DND-41 (cell line): Measurements from ENCODE around the gene PDE3B.

Experiments used
- ATAC-seq: fragments of 200-7000 bp; cut with Tn5 transposase; 3 replicates; pipeline ENCODE4 v1.9.1; 2021; ENCODE audit warnings: low read depth; ENCODE audit not compliant: insufficient read depth
- DNase-seq: peaks from one replicate; pipeline ENCODE4 v3.0.0-alpha.2; 2020
- H2AFZ ChIP-seq: 2 replicates; pipeline ENCODE4 v1.6.0; 2012; ENCODE audit warnings: low read depth, low read length
- H3K27ac ChIP-seq: 2 replicates; pipeline ENCODE4 v1.5.1; 2012; ENCODE audit warnings: low read length, inconsistent platforms
- H3K27me3 ChIP-seq: fragments of 200-600 bp; sonication (generic); 2 replicates; pipeline ENCODE4 v1.6.0; 2012; ENCODE audit warnings: low read length, mild to moderate bottlenecking, inconsistent platforms; ENCODE audit not compliant: insufficient read depth, poor library complexity
- H3K36me3 ChIP-seq: 2 replicates; pipeline ENCODE4 v1.5.1; 2012; ENCODE audit warnings: low read length, inconsistent platforms; ENCODE audit not compliant: insufficient read depth
- H3K4me1 ChIP-seq: 2 replicates; pipeline ENCODE4 v1.5.1; 2012; ENCODE audit warnings: mild to moderate bottlenecking, low read length; ENCODE audit not compliant: insufficient read depth
- H3K4me2 ChIP-seq: 2 replicates; pipeline ENCODE4 v1.6.0; 2012; ENCODE audit warnings: mild to moderate bottlenecking, moderate library complexity, low read length, inconsistent platforms; ENCODE audit not compliant: insufficient read depth
- H3K4me3 ChIP-seq, 2 experiments: fragments of 200-600 bp in 1 of 2; shearing (Covaris generic) in 1 of 2; 2 replicates each; pipeline ENCODE4 v1.5.1; 2012 to 2016; ENCODE audit warnings: inconsistent platforms in 2 of 2, low read length in 2 of 2, mild to moderate bottlenecking in 2 of 2, low read depth in 1 of 2, moderate library complexity in 1 of 2
- H3K79me2 ChIP-seq: 2 replicates; pipeline ENCODE4 v1.6.0; 2012; ENCODE audit warnings: low read length, inconsistent platforms; ENCODE audit not compliant: insufficient read depth
- H3K9ac ChIP-seq: 2 replicates; pipeline ENCODE4 v1.6.0; 2012; ENCODE audit warnings: low read depth, mild to moderate bottlenecking, inconsistent platforms, low read length, moderate library complexity
- H3K9me3 ChIP-seq: 2 replicates; pipeline ENCODE4 v1.5.1; 2012; ENCODE audit warnings: low read length, moderate library complexity, mild to moderate bottlenecking, inconsistent platforms; ENCODE audit not compliant: insufficient read depth, severe bottlenecking
- H4K20me1 ChIP-seq: 2 replicates; pipeline ENCODE4 v1.6.0; 2012; ENCODE audit warnings: low read length; ENCODE audit not compliant: insufficient read depth
- CTCF ChIP-seq: IDR thresholded peaks from 2 replicates; pipeline ENCODE4 v1.5.1; 2012; ENCODE audit warnings: borderline replicate concordance, low read length, moderate library complexity, mild to moderate bottlenecking; ENCODE audit not compliant: poor library complexity, severe bottlenecking; ENCODE audit errors: extremely low read depth
- EZH2 ChIP-seq: IDR thresholded peaks from 3 replicates; pipeline ENCODE4 v1.6.1; 2012; ENCODE audit warnings: borderline replicate concordance, low read depth, mild to moderate bottlenecking, moderate library complexity, low read length, inconsistent platforms; ENCODE audit not compliant: severe bottlenecking

The PDE3B gene

GRCh38 chr11:14611939-14612338, 31.7 kb upstream of the PDE3B start:
- Histone ChIP-seq H2AFZ (no peak overlapping the region), H3K27me3 (no peaks in the 10 kb centered on the region), H3K4me1 (peaks cover 10% of the 10 kb centered on the region), H3K9ac (no peak overlapping the region), H3K79me2 (no peaks in the 10 kb centered on the region), H3K27ac (peak overlapping the region; percentile 12; the same call in 1 of the 2 replicates), H3K36me3 (peaks cover 35% of the 10 kb centered on the region), H4K20me1 (no peaks in the 10 kb centered on the region), H3K4me3 (no peak overlapping the region), H3K4me2 (no peak overlapping the region), H3K9me3 (no peaks in the 10 kb centered on the region)
- TF ChIP-seq CTCF = no peak
- no peak for TF ChIP-seq EZH2
- ATAC-seq (peak; percentile 44; the same call in 1 of the 3 replicates), DNase-seq (no peak)

- ATAC-seq (no peak), DNase-seq (no peak)
- Histone ChIP-seq H3K4me3 (no peak overlapping the region), H3K79me2 (no peaks in the 10 kb centered on the region), H3K27ac (no peak overlapping the region), H3K4me1 (peaks cover 10% of the 10 kb centered on the region), H3K9me3 (no peaks in the 10 kb centered on the region), H2AFZ (no peak overlapping the region), H3K4me2 (no peak overlapping the region), H3K36me3 (peaks cover 27% of the 10 kb centered on the region), H4K20me1 (no peaks in the 10 kb centered on the region), H3K9ac (no peak overlapping the region), H3K27me3 (no peaks in the 10 kb centered on the region)
- TF ChIP-seq CTCF (no peak), EZH2 (no peak)
These were observed 30.9 kb upstream of the PDE3B start for GRCh38 chr11:14612694-14613093.

GRCh38 chr11:14614091-14614622, 29.4 kb upstream of the PDE3B start:
- Histone ChIP-seq H3K9ac (no peak overlapping the region), H3K9me3 (no peaks in the 10 kb centered on the region), H3K27me3 (no peaks in the 10 kb centered on the region), H3K4me1 (peaks cover 10% of the 10 kb centered on the region), H4K20me1 (no peaks in the 10 kb centered on the region), H3K4me2 (no peak overlapping the region), H3K4me3 (no peak overlapping the region), H3K79me2 (no peaks in the 10 kb centered on the region), H3K36me3 (peaks cover 19% of the 10 kb centered on the region), H3K27ac (no peak overlapping the region; the same call in 1 of the 2 replicates), H2AFZ (no peak overlapping the region)
- ATAC-seq = no peak
- TF ChIP-seq EZH2 (no peak), CTCF (no peak)
- no peak for DNase-seq
